ENCODE results near the gene NBPF3. TPM values are rescaled to one million over a fixed set of nuclear protein-coding genes. Genes with fewer than 3 reads are reported as not detected.

Gene NBPF3
- total RNA-seq, 1 donor from 2014 or later = 17.5 TPM

DNA sequence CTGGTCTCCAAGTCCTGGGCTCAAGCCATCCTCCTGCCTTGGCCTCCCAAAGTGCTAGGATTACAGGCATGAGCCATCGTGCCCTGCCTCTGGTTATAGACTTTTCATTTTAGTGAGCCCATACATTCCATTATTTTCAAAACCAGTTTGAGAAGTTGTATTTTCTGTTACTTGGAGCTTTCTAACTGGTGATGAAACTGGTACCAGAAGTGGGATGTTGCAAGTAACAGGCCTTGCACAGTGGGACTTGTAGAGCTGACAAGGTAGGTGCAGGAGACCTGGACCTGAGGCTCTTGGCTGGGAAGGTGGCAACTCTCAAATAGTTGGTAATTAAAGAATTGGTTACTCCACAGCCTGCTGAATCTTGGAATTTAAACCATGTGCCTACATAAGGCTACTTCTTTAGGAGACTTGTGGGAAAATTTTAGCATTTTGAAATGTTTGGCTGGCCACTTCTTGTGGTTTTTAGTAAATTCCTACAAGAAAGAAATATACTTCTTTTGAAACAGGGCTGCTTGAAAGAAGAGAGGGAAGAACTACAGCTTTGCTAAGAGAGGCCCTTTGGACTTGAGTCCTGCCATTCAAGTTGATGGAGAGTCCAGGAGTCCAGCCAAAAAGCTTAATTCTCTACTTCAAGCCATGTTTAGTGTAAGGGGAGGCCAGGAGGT lies 59.5 kb downstream of the NBPF3 start:
- no peak for DNase-seq (ENCODE audit: low spot score in 2 of 2, unreplicated experiment in 2 of 2)
- H3K27me3 Mint-ChIP-seq (ENCODE audit: low read depth) = peaks cover 2% of the 10 kb centered on the region
- TF ChIP-seq, protein P1, sequence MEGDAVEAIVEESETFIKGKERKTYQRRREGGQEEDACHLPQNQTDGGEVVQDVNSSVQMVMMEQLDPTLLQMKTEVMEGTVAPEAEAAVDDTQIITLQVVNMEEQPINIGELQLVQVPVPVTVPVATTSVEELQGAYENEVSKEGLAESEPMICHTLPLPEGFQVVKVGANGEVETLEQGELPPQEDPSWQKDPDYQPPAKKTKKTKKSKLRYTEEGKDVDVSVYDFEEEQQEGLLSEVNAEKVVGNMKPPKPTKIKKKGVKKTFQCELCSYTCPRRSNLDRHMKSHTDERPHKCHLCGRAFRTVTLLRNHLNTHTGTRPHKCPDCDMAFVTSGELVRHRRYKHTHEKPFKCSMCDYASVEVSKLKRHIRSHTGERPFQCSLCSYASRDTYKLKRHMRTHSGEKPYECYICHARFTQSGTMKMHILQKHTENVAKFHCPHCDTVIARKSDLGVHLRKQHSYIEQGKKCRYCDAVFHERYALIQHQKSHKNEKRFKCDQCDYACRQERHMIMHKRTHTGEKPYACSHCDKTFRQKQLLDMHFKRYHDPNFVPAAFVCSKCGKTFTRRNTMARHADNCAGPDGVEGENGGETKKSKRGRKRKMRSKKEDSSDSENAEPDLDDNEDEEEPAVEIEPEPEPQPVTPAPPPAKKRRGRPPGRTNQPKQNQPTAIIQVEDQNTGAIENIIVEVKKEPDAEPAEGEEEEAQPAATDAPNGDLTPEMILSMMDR (IDR thresholded peaks at IDR 0.05; ENCODE audit: unreplicated experiment) = no peak

DNA sequence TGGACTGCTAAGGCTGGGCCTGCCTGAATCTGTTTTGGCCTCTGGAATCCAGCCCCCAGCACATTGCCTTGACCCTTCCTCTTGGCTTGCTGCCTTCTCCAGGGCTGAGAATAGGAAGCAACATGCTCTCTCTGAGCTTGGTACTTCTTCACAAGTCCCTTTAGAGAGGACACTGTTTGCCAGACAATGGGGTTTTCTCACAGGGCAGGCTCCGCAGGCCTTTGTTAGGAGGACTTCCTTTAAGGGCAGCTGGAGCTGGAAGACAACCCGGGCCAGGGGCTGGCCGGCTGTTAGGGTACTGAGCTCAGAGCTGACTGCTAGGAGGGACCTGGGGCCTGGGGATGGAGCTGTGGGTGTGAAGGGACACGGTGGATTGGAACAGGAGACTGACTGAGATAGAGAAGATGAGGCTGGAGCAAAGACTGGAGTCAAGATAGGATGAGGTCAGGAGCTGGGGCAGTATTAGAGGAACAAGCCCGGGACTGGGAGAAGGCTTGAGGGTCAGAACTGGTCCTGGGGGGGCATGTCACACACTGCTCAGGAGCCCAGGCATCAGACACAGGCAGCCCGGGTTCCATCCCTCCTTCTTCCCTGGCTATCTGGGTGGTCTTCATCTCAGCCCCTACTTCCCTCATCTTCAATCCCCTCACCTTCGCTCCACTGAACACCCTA lies 63.9 kb downstream of the NBPF3 start:
- no peak overlapping the region for H3K4me3 Mint-ChIP-seq
- peaks cover 2% of the 10 kb centered on the region for H3K4me1 Mint-ChIP-seq
- TF ChIP-seq, protein P1 (IDR thresholded peaks at IDR 0.05; ENCODE audit: unreplicated experiment) = no peak
- H3K27ac Mint-ChIP-seq = no peak overlapping the region
- no peak for DNase-seq (ENCODE audit: low spot score in 2 of 2, unreplicated experiment in 2 of 2)
- H3K27me3 Mint-ChIP-seq (ENCODE audit: low read depth) = peaks cover 24% of the 10 kb centered on the region
- H3K36me3 Mint-ChIP-seq = no peaks in the 10 kb centered on the region
- H3K9me3 Mint-ChIP-seq = no peaks in the 10 kb centered on the region

More for the DNA sequence above, 59.5 kb downstream of the NBPF3 start:
- Mint-ChIP-seq H3K36me3 (no peaks in the 10 kb centered on the region), H3K4me3 (no peak overlapping the region), H3K27ac (no peak overlapping the region), H3K4me1 (peaks cover 4% of the 10 kb centered on the region), H3K9me3 (no peaks in the 10 kb centered on the region)

DNA sequence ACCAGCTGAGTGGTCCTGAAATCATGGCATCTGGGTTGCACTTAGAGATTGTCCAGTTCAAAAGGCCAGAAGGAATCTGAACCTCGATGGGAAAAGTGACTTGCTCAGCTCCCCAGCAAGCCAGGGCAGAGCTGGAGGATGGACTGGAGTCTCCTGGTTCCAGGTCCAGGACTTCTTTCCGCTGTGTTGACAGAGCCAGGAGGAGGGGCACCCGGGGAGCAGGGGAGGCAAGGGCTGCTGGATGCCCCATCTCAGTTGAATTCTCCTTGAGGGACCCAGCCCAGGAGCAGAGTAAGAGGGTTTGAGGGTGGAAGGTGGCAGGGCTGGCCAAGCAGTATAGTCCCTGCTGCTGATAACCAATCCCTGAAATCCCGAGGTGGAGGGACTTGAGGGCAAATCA lies 66.9 kb downstream of the NBPF3 start:
- no peaks in the 10 kb centered on the region for H3K9me3 Mint-ChIP-seq
- TF ChIP-seq, protein P1 (IDR thresholded peaks at IDR 0.05; ENCODE audit: unreplicated experiment) = no peak
- H3K4me3 Mint-ChIP-seq = no peak overlapping the region
- peaks cover 5% of the 10 kb centered on the region for H3K4me1 Mint-ChIP-seq
- no peak for DNase-seq (ENCODE audit: low spot score in 2 of 2, unreplicated experiment in 2 of 2)
- H3K27ac Mint-ChIP-seq = no peak overlapping the region
- H3K36me3 Mint-ChIP-seq = no peaks in the 10 kb centered on the region
- peaks cover 51% of the 10 kb centered on the region for H3K27me3 Mint-ChIP-seq (ENCODE audit: low read depth)

DNA sequence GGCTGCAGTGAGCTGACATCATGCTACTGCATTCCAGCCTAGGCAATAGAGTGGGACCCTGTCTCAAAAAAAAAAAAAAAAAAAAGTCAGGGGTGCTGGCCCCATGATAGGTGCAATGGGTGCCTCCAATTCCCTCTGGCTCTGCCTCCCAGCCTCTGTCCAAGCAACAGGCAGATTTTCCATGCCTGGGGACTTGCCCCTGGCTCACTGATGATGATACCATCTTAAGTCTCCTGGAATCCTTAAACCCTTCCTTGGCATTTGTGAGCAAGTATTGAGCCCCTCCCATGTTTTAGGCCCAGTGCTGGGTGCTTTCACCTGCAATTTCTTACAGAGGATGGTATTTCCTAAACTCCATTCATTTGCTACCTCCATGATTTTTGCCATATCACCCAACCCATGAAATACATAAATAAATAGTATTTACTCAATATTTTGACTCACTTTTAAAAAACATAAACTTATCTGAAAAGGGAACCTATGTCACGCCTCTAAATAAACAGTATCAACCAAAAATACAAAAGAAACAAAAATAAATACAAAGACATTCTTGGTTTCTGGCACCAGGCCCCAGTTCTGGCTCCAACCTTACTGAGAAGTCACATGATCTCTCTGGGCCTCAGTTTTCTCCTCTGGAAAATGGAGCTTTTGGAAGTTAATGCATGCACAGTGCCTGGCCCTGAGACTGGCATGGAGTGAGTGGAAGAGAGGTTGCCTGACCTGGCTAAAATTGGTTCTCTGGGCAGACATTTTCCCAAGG lies 67.8 kb downstream of the NBPF3 start:
- no peaks in the 10 kb centered on the region for H3K36me3 Mint-ChIP-seq
- TF ChIP-seq, protein P1 (IDR thresholded peaks at IDR 0.05; ENCODE audit: unreplicated experiment) = no peak
- no peak overlapping the region for H3K27ac Mint-ChIP-seq
- DNase-seq (ENCODE audit: low spot score in 2 of 2, unreplicated experiment in 2 of 2) = no peak
- peaks cover 59% of the 10 kb centered on the region for H3K27me3 Mint-ChIP-seq (ENCODE audit: low read depth)
- H3K4me3 Mint-ChIP-seq = no peak overlapping the region
- peaks cover 5% of the 10 kb centered on the region for H3K4me1 Mint-ChIP-seq
- H3K9me3 Mint-ChIP-seq = no peaks in the 10 kb centered on the region

DNA sequence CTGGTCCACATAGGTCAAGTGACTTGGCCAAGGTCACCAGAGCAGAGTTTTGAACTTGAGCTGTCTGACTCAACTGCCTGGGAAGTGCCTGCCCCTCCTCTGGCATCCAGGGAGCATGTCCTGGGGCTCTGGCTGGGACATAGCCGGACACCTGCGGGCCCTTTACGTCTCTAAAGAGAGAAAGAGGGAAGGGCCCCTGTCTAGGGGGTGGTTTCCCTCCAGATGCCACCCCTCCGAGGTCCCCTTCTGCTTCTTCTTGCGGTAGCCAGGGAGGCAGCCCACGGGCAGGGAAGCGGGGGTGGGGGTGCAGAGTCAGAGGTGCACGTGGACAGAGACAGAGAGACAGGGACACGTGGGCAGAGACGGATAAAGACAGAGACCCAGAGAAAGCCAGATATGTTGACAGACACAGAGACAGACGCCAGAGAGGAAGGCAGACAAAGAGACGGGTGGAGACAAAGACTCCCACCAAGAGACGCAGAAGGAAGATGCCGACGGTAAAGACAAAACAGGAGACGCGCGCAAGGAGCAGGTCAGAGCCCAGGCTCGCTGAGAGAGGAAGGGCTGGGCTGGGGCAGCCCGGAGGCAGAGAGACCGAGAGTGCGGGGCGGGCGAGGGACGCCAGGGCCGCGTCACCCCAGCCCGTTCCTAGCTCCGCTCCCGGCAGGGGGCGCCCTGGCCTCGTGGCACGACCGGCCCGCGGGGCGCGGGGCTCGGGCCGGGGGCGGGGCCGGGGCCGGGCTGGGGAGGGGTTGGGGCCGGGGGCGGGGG lies 68.8 kb downstream of the NBPF3 start:
- peaks cover 5% of the 10 kb centered on the region for H3K4me1 Mint-ChIP-seq
- peak; percentile 72 to 81 for DNase-seq (ENCODE audit: low spot score in 2 of 2, unreplicated experiment in 2 of 2)
- H3K36me3 Mint-ChIP-seq = no peaks in the 10 kb centered on the region
- H3K27ac Mint-ChIP-seq = no peak overlapping the region
- H3K4me3 Mint-ChIP-seq = peak overlapping the region; percentile 63
- TF ChIP-seq, protein P1 (IDR thresholded peaks at IDR 0.05; ENCODE audit: unreplicated experiment) = peak; percentile 27
- peaks cover 64% of the 10 kb centered on the region for H3K27me3 Mint-ChIP-seq (ENCODE audit: low read depth)
- H3K9me3 Mint-ChIP-seq = no peaks in the 10 kb centered on the region

Measured in mesothelial cell of epicardium (in vitro differentiated cells).